GM23248 (cell line): ENCODE measurements around the gene CENPP.

Experiments
- EZH2 ChIP-seq: fragments of 200-600 bp; sonication (generic); IDR thresholded peaks from 2 replicates; pipeline ENCODE4 v1.6.1; 2018; ENCODE audit warnings: antibody characterized with exemption, mild to moderate bottlenecking; ENCODE audit not compliant: insufficient read depth, poor library complexity, severe bottlenecking
- EZH2phosphoT487 ChIP-seq: fragments of 200-600 bp; sonication (generic); IDR thresholded peaks from 2 replicates; pipeline ENCODE4 v1.6.1; 2018; ENCODE audit warnings: antibody characterized with exemption, moderate library complexity, mild to moderate bottlenecking, low read depth; ENCODE audit not compliant: insufficient read depth

- TF ChIP-seq EZH2 (no peak), EZH2phosphoT487 (no peak)
Measured at GRCh38 chr9:92666912-92667532, 341.3 kb downstream of the CENPP start.
